Stomach (tissue), 9 donors: Measurements from ENCODE around the gene FES. TPM values are rescaled to one million over a fixed set of nuclear protein-coding genes. Genes with fewer than 3 reads are reported as not detected.

ENCODE experiments used
- DNase-seq, 2 donors: peaks; one replicate each; pipeline versions ENCODE4 v3.0.0 to v3.0.0-alpha.2; 2013 to 2019
- H3K27ac ChIP-seq, 5 donors: fragments of 200-600 bp in 4 of 5; sonication (generic) in 4 of 5; one replicate each; pipeline ENCODE4 v1.5.1; 2013 to 2019; ENCODE audit warnings: mild to moderate bottlenecking in 1 of 5, moderate library complexity in 1 of 5
- H3K27me3 ChIP-seq, 3 donors: fragments of 200-600 bp; sonication (generic); one replicate each; pipeline ENCODE4 v1.5.1; 2017 to 2019; ENCODE audit warnings: mixed run types in 1 of 3
- H3K36me3 ChIP-seq, 4 donors: fragments of 200-600 bp; sonication (generic); 1 replicate in 3 of 4; 2 replicates in 1 of 4; pipeline ENCODE4 v1.5.1; 2016 to 2019
- H3K4me1 ChIP-seq, 4 donors: fragments of 200-600 bp; sonication (generic); one replicate each; pipeline ENCODE4 v1.5.1; 2016 to 2019
- H3K4me3 ChIP-seq, 4 donors: fragments of 200-600 bp; sonication (generic) in 3 of 4; one replicate each; pipeline ENCODE4 v1.5.1; 2016 to 2019; ENCODE audit warnings: mild to moderate bottlenecking in 1 of 4
- H3K9me3 ChIP-seq, 4 donors: fragments of 200-600 bp; sonication (generic); one replicate each; pipeline ENCODE4 v1.5.1; 2016 to 2019
- CTCF ChIP-seq, 7 experiments: fragments of 450-650 bp in 4 of 7; fragments of 200-600 bp in 3 of 7; sonication (generic) in 3 of 7; IDR thresholded peaks; one replicate each; pipeline ENCODE4 v1.5.1; 2016 to 2019; ENCODE audit warnings: antibody characterized with exemption in 7 of 7, control low read depth in 2 of 7, mild to moderate bottlenecking in 1 of 7
- EP300 ChIP-seq: sonication (generic); formaldehyde crosslinking; IDR thresholded peaks from one replicate; pipeline ENCODE4 v1.6.1; 2017; ENCODE audit warnings: antibody characterized with exemption
- POLR2A ChIP-seq, 4 donors: fragments of 450-650 bp; IDR thresholded peaks; one replicate each; pipeline ENCODE4 v1.6.1; 2016; ENCODE audit warnings: antibody characterized with exemption in 4 of 4, control low read depth in 2 of 4, mild to moderate bottlenecking in 1 of 4, moderate library complexity in 1 of 4
- POLR2AphosphoS5 ChIP-seq, 3 donors: sonication (generic); formaldehyde crosslinking; IDR thresholded peaks; one replicate each; pipeline ENCODE4 v1.6.1; 2016; ENCODE audit warnings: antibody characterized with exemption in 3 of 3
- WGBS, 5 donors: extraction: QIAGEN DNeasy Blood & Tissue Kit in 3 of 5; methylation state at CpG; one replicate each; pipeline versions ENCODE4 v1.1.5 to v1.1.7; 2013 to 2018; 5-methylcytosine and 5-hydroxymethylcytosine counted together
- intact Hi-C: fragments of 100-400 bp; cut with DNase I; formaldehyde crosslinking; loops from one replicate; pipeline ENCODE4 v1.15.1; 2023; ENCODE audit warnings: low total_unique reads
- polyA plus RNA-seq, 3 donors: library from polyadenylated mRNA; stranded (reverse); fragments of 200-250 nt; gene quantifications; one replicate each; pipeline ENCODE4 v1.2.3, GENCODE V29; 2013
- total RNA-seq, 5 donors: library from RNA; depleted of rRNA; stranded (reverse); fragments of >200 nt; gene quantifications; one replicate each; pipeline versions ENCODE4 v1.1.0 to v1.2.3, GENCODE V29; 2014 to 2016
- donor health status: healthy with polysubstance abuse.
- donor health status: Bipolar disorder and iron deficiency.
- donor health status: healthy.

FES gene
- total and polyA plus RNA-seq, 8 donors = 8.0 to 49.1 (median 19.2) TPM

- WGBS, 5 donors = 53 to 68% (median 56%) methylated on average over 9 to 10 of the region's 10 CpGs
- intact Hi-C loops = no loop called here
- no peak overlapping the region for H3K4me3 ChIP-seq
- H3K36me3 ChIP-seq = no peaks in the 10 kb centered on the region
- peak in 1 of 2 donors; percentile 2 for DNase-seq
- peak overlapping the region in 1 of 5 donors; percentile 32 for H3K27ac ChIP-seq
- H3K9me3 ChIP-seq = no peaks in the 10 kb centered on the region
- TF ChIP-seq POLR2A (IDR thresholded peaks at IDR 0.05) (no peak), CTCF (IDR thresholded peaks at IDR 0.05) (no peak), EP300 (no peak), POLR2AphosphoS5 (IDR thresholded peaks at IDR 0.05) (no peak)
- no peaks in the 10 kb centered on the region for H3K27me3 ChIP-seq
- H3K4me1 ChIP-seq = peaks cover 0 to 40% (median 0%) of the 10 kb centered on the region in 4 donors
These were observed 24.8 kb upstream of the FES start for GRCh38 chr15:90859234-90860131.

GRCh38 chr15:90860450-90860849 lies 23.9 kb upstream of the FES start:
- H3K27me3 ChIP-seq = no peaks in the 10 kb centered on the region
- intact Hi-C loops = no loop called here
- no peaks in the 10 kb centered on the region for H3K36me3 ChIP-seq
- no peak overlapping the region for H3K27ac ChIP-seq
- H3K4me3 ChIP-seq = no peak overlapping the region
- H3K9me3 ChIP-seq = no peaks in the 10 kb centered on the region
- no peak for DNase-seq
- peaks cover 0 to 40% (median 0%) of the 10 kb centered on the region in 4 donors for H3K4me1 ChIP-seq
- TF ChIP-seq CTCF (IDR thresholded peaks at IDR 0.05) = no peak
- TF ChIP-seq EP300 = no peak
- no peak for TF ChIP-seq POLR2A (IDR thresholded peaks at IDR 0.05)
- TF ChIP-seq POLR2AphosphoS5 (IDR thresholded peaks at IDR 0.05) = no peak
- WGBS, 5 donors = 61 to 77% (median 73%) methylated on average over 7 of the region's 7 CpGs

- Histone ChIP-seq H3K4me3 (no peak overlapping the region), H3K9me3 (no peaks in the 10 kb centered on the region), H3K27ac (no peak overlapping the region), H3K36me3 (no peaks in the 10 kb centered on the region), H3K27me3 (no peaks in the 10 kb centered on the region), H3K4me1 (peaks cover 0 to 40% (median 0%) of the 10 kb centered on the region in 4 donors)
- no peak for TF ChIP-seq POLR2AphosphoS5 (IDR thresholded peaks at IDR 0.05)
- TF ChIP-seq CTCF (IDR thresholded peaks at IDR 0.05) = no peak
- no peak for TF ChIP-seq POLR2A (IDR thresholded peaks at IDR 0.05)
- WGBS, 5 donors = 83 to 94% (median 90%) methylated on average over 14 of the region's 14 CpGs
- intact Hi-C loops = no loop called here
- DNase-seq = peak in 1 of 2 donors; percentile 55
These were observed 23.2 kb upstream of the FES start for GRCh38 chr15:90860942-90861675.

GRCh38 chr15:90862487-90862886 lies 21.8 kb upstream of the FES start:
- Histone ChIP-seq H3K27ac (peak overlapping the region in 1 of 5 donors; percentile 31), H3K27me3 (no peaks in the 10 kb centered on the region), H3K4me3 (no peak overlapping the region), H3K9me3 (no peaks in the 10 kb centered on the region), H3K36me3 (no peaks in the 10 kb centered on the region), H3K4me1 (peaks cover 0 to 29% (median 0%) of the 10 kb centered on the region in 4 donors)
- intact Hi-C loops = no loop called here
- no peak for DNase-seq
- 86 to 93% (median 88%) methylated on average over 6 of the region's 6 CpGs for WGBS, 5 donors
- no peak for TF ChIP-seq EP300
